ENCODE measurements around the gene SMC1A.

The SMC1A gene

GRCh38 chrX:53340852-53341645 is 81.4 kb downstream of the SMC1A start:
- no peak for DNase-seq

GRCh38 chrX:53337101-53337500 is 85.4 kb downstream of the SMC1A start:
- DNase-seq = no peak

- no peak for DNase-seq
These were observed 88.6 kb downstream of the SMC1A start for GRCh38 chrX:53333853-53334252.

GRCh38 chrX:53332204-53332603 is 90.2 kb downstream of the SMC1A start:
- no peak for DNase-seq

- no peak for DNase-seq
These were observed 92.1 kb downstream of the SMC1A start for GRCh38 chrX:53330331-53330730.

GRCh38 chrX:53324803-53325202 is 97.7 kb downstream of the SMC1A start:
- no peak for DNase-seq

All from right kidney (tissue), 1 donor.